HK-2 (cell line): ENCODE measurements around the gene SLC38A6.
"Not testable (repeated sequence)": the region's sequence is repeated elsewhere in the genome, so short reads cannot be mapped to it uniquely, and the experiment has no call there.

ENCODE experiments used
- DNase-seq: peaks from one replicate; pipeline ENCODE4 v3.0.0-alpha.2; 2018; ENCODE audit not compliant: unreplicated experiment

Gene SLC38A6

GRCh38 chr14:61051051-61051450 is 70.0 kb downstream of the SLC38A6 start:
- no peak for DNase-seq

- no peak for DNase-seq
These were observed 70.6 kb downstream of the SLC38A6 start for GRCh38 chr14:61051621-61052020.

GRCh38 chr14:61063461-61063860 is 82.4 kb downstream of the SLC38A6 start:
- no peak for DNase-seq

- no peak for DNase-seq
These were observed 83.2 kb downstream of the SLC38A6 start for GRCh38 chr14:61064210-61064609.

- no peak for DNase-seq
These were observed 83.8 kb downstream of the SLC38A6 start for GRCh38 chr14:61064856-61065255.

GRCh38 chr14:61065656-61066055 is 84.6 kb downstream of the SLC38A6 start:
- no peak for DNase-seq

- not testable (repeated sequence) for DNase-seq
These were observed 91.4 kb downstream of the SLC38A6 start for GRCh38 chr14:61072442-61072841.

- no peak for DNase-seq
These were observed 93.8 kb downstream of the SLC38A6 start for GRCh38 chr14:61074852-61075251.

- no peak for DNase-seq
These were observed 95.5 kb downstream of the SLC38A6 start for GRCh38 chr14:61076556-61076955.

GRCh38 chr14:61077437-61077836 is 96.4 kb downstream of the SLC38A6 start:
- DNase-seq = no peak

GRCh38 chr14:61077951-61078720 is 97.1 kb downstream of the SLC38A6 start:
- DNase-seq = no peak

- no peak for DNase-seq
These were observed 99.6 kb downstream of the SLC38A6 start for GRCh38 chr14:61080591-61081010.

GRCh38 chr14:61088081-61088480 is 107.0 kb downstream of the SLC38A6 start:
- DNase-seq = no peak

GRCh38 chr14:61089126-61089750 is 108.2 kb downstream of the SLC38A6 start:
- no peak for DNase-seq

- no peak for DNase-seq
These were observed 109.6 kb downstream of the SLC38A6 start for GRCh38 chr14:61090432-61091216.

GRCh38 chr14:61091657-61092273 is 110.7 kb downstream of the SLC38A6 start:
- no peak for DNase-seq

GRCh38 chr14:61098096-61098495 is 117.1 kb downstream of the SLC38A6 start:
- DNase-seq = not testable (repeated sequence)

GRCh38 chr14:61098721-61099120 is 117.7 kb downstream of the SLC38A6 start:
- no peak for DNase-seq

GRCh38 chr14:61099216-61099835 is 118.3 kb downstream of the SLC38A6 start:
- DNase-seq = no peak

- no peak for DNase-seq
These were observed 120.9 kb downstream of the SLC38A6 start for GRCh38 chr14:61101803-61102548.
